H1 (cell line): ENCODE data around the gene CCDC117. TPM values are rescaled to one million over a fixed set of nuclear protein-coding genes. Genes with fewer than 3 reads are reported as not detected.

Experiments
- CTCF ChIA-PET: fragments of 300-600 bp; sonication (Branson Sonifier 250); formaldehyde crosslinking; loops from one replicate; lab custom pipeline; 2021; ENCODE audit not compliant: partially characterized antibody; lab: Charles Lee
- POLR2A ChIA-PET: fragments of 300-600 bp; sonication (Branson Sonifier 250); formaldehyde crosslinking; loops from one replicate; lab custom pipeline; 2021; ENCODE audit warnings: inconsistent platforms; ENCODE audit not compliant: partially characterized antibody; lab: Charles Lee
- DNase-seq, 2 experiments: peaks; one replicate each; pipeline versions ENCODE4 v3.0.0 to v3.0.0-alpha.2; 2010 to 2022; ENCODE audit warnings: low spot score in 2 of 2, low read depth in 1 of 2, mixed read lengths in 1 of 2
- FAIRE-seq: peaks from 2 replicates; lab custom pipeline; 2011; peaks lifted over from hg19 to GRCh38; lab: Jason Lieb, UNC
- H2AFZ ChIP-seq: 2 replicates; pipeline ENCODE4 v1.8.1; 2012; ENCODE audit warnings: low read length, inconsistent platforms
- H2AK5ac ChIP-seq: 2 replicates; pipeline ENCODE4 v1.6.1; 2013; ENCODE audit warnings: low read depth, low read length
- H2BK120ac ChIP-seq: replicated peaks from 2 replicates; pipeline ENCODE3; 2013; ENCODE audit warnings: low read depth, low read length, inconsistent platforms
- H2BK12ac ChIP-seq: 2 replicates; pipeline ENCODE4 v1.6.1; 2013; ENCODE audit warnings: low read depth, low read length
- H2BK15ac ChIP-seq: 2 replicates; pipeline ENCODE4 v1.6.1; 2013; ENCODE audit warnings: low read length
- H2BK20ac ChIP-seq: 2 replicates; pipeline ENCODE4 v1.6.1; 2013; ENCODE audit warnings: low read length
- H2BK5ac ChIP-seq: 2 replicates; pipeline ENCODE4 v1.6.1; 2013; ENCODE audit warnings: low read depth, low read length
- H3K14ac ChIP-seq: 2 replicates; pipeline ENCODE4 v1.6.1; 2013; ENCODE audit warnings: inconsistent platforms; ENCODE audit not compliant: insufficient read length
- H3K18ac ChIP-seq: 2 replicates; pipeline ENCODE4 v1.6.1; 2013; ENCODE audit warnings: low read length; ENCODE audit errors: extremely low read depth
- H3K23ac ChIP-seq: 2 replicates; pipeline ENCODE4 v1.6.1; 2013; ENCODE audit warnings: inconsistent platforms; ENCODE audit not compliant: insufficient read length
- H3K23me2 ChIP-seq: 2 replicates; pipeline ENCODE4 v1.6.1; 2013; ENCODE audit warnings: low read depth, low read length
- H3K27ac ChIP-seq: 2 replicates; pipeline ENCODE4 v1.6.1; 2011; ENCODE audit warnings: low read depth, low read length, inconsistent platforms
- H3K27me3 ChIP-seq, 4 experiments: replicated peaks in 1 of 4; 1 replicate in 1 of 4; 2 replicates in 3 of 4; pipeline versions ENCODE4 v1.6.1 to v1.8.1; 2011 to 2013; ENCODE audit warnings: low read length in 3 of 4, mild to moderate bottlenecking in 3 of 4, inconsistent platforms in 2 of 4, mixed read lengths in 2 of 4, moderate library complexity in 1 of 4; ENCODE audit not compliant: control insufficient read depth in 3 of 4, insufficient read depth in 3 of 4; ENCODE audit errors: extremely low read depth in 1 of 4
- H3K36me3 ChIP-seq, 4 experiments: 2 replicates each; pipeline versions ENCODE4 v1.6.1 to v1.8.1; 2011 to 2013; ENCODE audit warnings: mild to moderate bottlenecking in 4 of 4, low read length in 3 of 4, moderate library complexity in 2 of 4, control low read depth in 1 of 4, inconsistent platforms in 1 of 4; ENCODE audit not compliant: insufficient read depth in 4 of 4, control insufficient read depth in 2 of 4
- H3K4ac ChIP-seq: replicated peaks from 2 replicates; pipeline ENCODE3; 2013; ENCODE audit warnings: low read length, low read depth, mixed read lengths, inconsistent platforms; ENCODE audit not compliant: insufficient read length
- H3K4me1 ChIP-seq, 4 experiments: replicated peaks in 1 of 4; 1 replicate in 1 of 4; 2 replicates in 3 of 4; pipeline versions ENCODE4 v1.6.1 to v1.8.1; 2011 to 2013; ENCODE audit warnings: low read length in 3 of 4, inconsistent platforms in 2 of 4, mixed read lengths in 1 of 4; ENCODE audit not compliant: insufficient read depth in 4 of 4, control insufficient read depth in 3 of 4
- H3K4me2 ChIP-seq, 2 experiments: 2 replicates each; pipeline versions ENCODE4 v1.6.1 to v1.8.1; 2011 to 2013; ENCODE audit warnings: low read depth in 2 of 2, low read length in 2 of 2, control low read depth in 1 of 2, inconsistent platforms in 1 of 2, mild to moderate bottlenecking in 1 of 2; ENCODE audit not compliant: insufficient read depth in 1 of 2
- H3K4me3 ChIP-seq, 4 experiments: fragments of 200-600, 300-600 bp in 1 of 4; sonication (generic), shearing (Covaris generic), sonication (Bioruptor Twin) in 1 of 4; 2 replicates each; pipeline versions ENCODE4 v1.5.1 to v1.8.1; 2011 to 2016; ENCODE audit warnings: low read length in 4 of 4, low read depth in 3 of 4, control low read depth in 2 of 4, inconsistent platforms in 2 of 4, mild to moderate bottlenecking in 2 of 4, mixed read lengths in 1 of 4, moderate library complexity in 1 of 4; ENCODE audit not compliant: insufficient read depth in 2 of 4; ENCODE audit errors: extremely low read depth in 1 of 4
- H3K56ac ChIP-seq: replicated peaks from 2 replicates; pipeline ENCODE3; 2013; ENCODE audit warnings: low read depth, mild to moderate bottlenecking, mixed read lengths, low read length, inconsistent platforms; ENCODE audit not compliant: insufficient read length
- H3K79me1 ChIP-seq: 2 replicates; pipeline ENCODE4 v1.6.1; 2013; ENCODE audit warnings: low read depth, low read length, control low read depth
- H3K79me2 ChIP-seq, 2 experiments: 2 replicates each; pipeline versions ENCODE4 v1.6.1 to v1.8.1; 2012 to 2013; ENCODE audit warnings: low read length in 2 of 2, mild to moderate bottlenecking in 2 of 2, inconsistent platforms in 1 of 2; ENCODE audit not compliant: insufficient read depth in 2 of 2, control insufficient read depth in 1 of 2
- H3K9ac ChIP-seq, 4 experiments: replicated peaks in 1 of 4; 1 replicate in 1 of 4; 2 replicates in 3 of 4; pipeline versions ENCODE4 v1.6.1 to v1.8.1; 2011 to 2013; ENCODE audit warnings: low read depth in 3 of 4, low read length in 3 of 4, control low read depth in 2 of 4, mild to moderate bottlenecking in 2 of 4, moderate library complexity in 2 of 4, inconsistent platforms in 1 of 4; ENCODE audit errors: extremely low read depth in 1 of 4
- H3K9me3 ChIP-seq, 2 experiments: 2 replicates each; pipeline versions ENCODE4 v1.6.1 to v1.8.1; 2012 to 2013; ENCODE audit warnings: mild to moderate bottlenecking in 2 of 2, moderate library complexity in 2 of 2, control low read depth in 1 of 2, inconsistent platforms in 1 of 2, low read depth in 1 of 2, low read length in 1 of 2, mixed read lengths in 1 of 2; ENCODE audit not compliant: insufficient read depth in 2 of 2
- H4K20me1 ChIP-seq, 2 experiments: replicated peaks in 1 of 2; 2 replicates each; pipeline versions ENCODE3 to v1.8.1; 2011 to 2013; ENCODE audit warnings: inconsistent platforms in 2 of 2, low read length in 2 of 2, mild to moderate bottlenecking in 1 of 2; ENCODE audit not compliant: insufficient read depth in 2 of 2, control insufficient read depth in 1 of 2
- H4K5ac ChIP-seq: 2 replicates; pipeline ENCODE4 v1.6.1; 2013; ENCODE audit warnings: low read length, low read depth, mixed read lengths, inconsistent platforms; ENCODE audit not compliant: insufficient read length
- H4K8ac ChIP-seq: 2 replicates; pipeline ENCODE4 v1.8.0; 2013; ENCODE audit warnings: mild to moderate bottlenecking, moderate library complexity, low read length, inconsistent platforms; ENCODE audit not compliant: insufficient read depth; ENCODE audit errors: extremely low read depth
- H4K91ac ChIP-seq: replicated peaks from 2 replicates; pipeline ENCODE3; 2013; ENCODE audit warnings: low read length, mixed read lengths, inconsistent platforms; ENCODE audit not compliant: insufficient read length
- MAFK ChIP-seq: IDR thresholded peaks from 2 replicates; pipeline ENCODE4 v1.6.1; 2012; ENCODE audit warnings: low read depth, mild to moderate bottlenecking, improper control_type of control experiment, low read length
- WGBS, 2 experiments: shearing (Covaris generic) in 1 of 2; methylation state at CpG; one replicate each; pipeline versions ENCODE4 v1.1.6 to v1.1.7; 2013 to 2015; ENCODE audit warnings: low lambda C conversion rate in 2 of 2, mixed read lengths in 2 of 2, inconsistent platforms in 1 of 2, low coverage in 1 of 2, missing lambda C conversion rate in 1 of 2; ENCODE audit not compliant: insufficient replicate concordance in 2 of 2, insufficient coverage in 1 of 2, insufficient read length in 1 of 2; ENCODE audit errors: extremely low coverage in 1 of 2, missing lambda C conversion rate in 1 of 2; 5-methylcytosine and 5-hydroxymethylcytosine counted together
- polyA plus RNA-seq, 7 experiments: library from polyadenylated mRNA; depleted of rRNA in 3 of 7; stranded (reverse) in 5 of 7; unstranded in 2 of 7; fragments of >200 nt in 5 of 7; fragments of 200-250 nt in 2 of 7; gene quantifications; 1 replicate in 5 of 7; 2 replicates in 1 of 7; 4 replicates in 1 of 7; pipeline versions ENCODE4 v1.2.1 to v1.2.3, GENCODE V29; 2011 to 2013; ENCODE audit warnings: missing spikeins in 2 of 7, mixed read lengths in 2 of 7
- total RNA-seq: library from RNA; stranded (reverse); fragmentation: NEBNext Ultra II Directional; extraction: Animal tissue kit (Norgen Biotek cat#: 25700); gene quantifications from 2 replicates; pipeline ENCODE4 v1.2.1, GENCODE V29; 2021

Gene CCDC117
- total and polyA plus RNA-seq, 2 of the 8 experiments (the other 6 are each of a cell fraction or from before 2014, with no cell fraction given) = 9.1 to 43.1 TPM

GRCh38 chr22:28812516-28812915 is 40.0 kb downstream of the CCDC117 start:
- Histone ChIP-seq H3K79me2 (no peaks in the 10 kb centered on the region), H4K20me1 (no peaks in the 10 kb centered on the region), H2BK15ac (no peak overlapping the region), H3K4ac (no peak overlapping the region), H3K4me3 (no peak overlapping the region), H3K27me3 (no peaks in the 10 kb centered on the region), H3K9ac (no peak overlapping the region), H2BK120ac (no peak overlapping the region), H3K14ac (no peak overlapping the region), H3K23me2 (no peaks in the 10 kb centered on the region), H3K23ac (no peak overlapping the region), H3K56ac (no peak overlapping the region), H2AK5ac (no peak overlapping the region), H2BK12ac (no peak overlapping the region), H4K91ac (no peak overlapping the region), H3K4me1 (no peaks in the 10 kb centered on the region; a peak in 1 of 7 replicates), H3K36me3 (no peaks in the 10 kb centered on the region), H3K18ac (no peak overlapping the region), H3K9me3 (no peaks in the 10 kb centered on the region), H3K27ac (no peak overlapping the region), H3K4me2 (no peak overlapping the region), H4K8ac (no peak overlapping the region), H2BK20ac (no peak overlapping the region), H4K5ac (no peak overlapping the region), H2AFZ (no peak overlapping the region), H3K79me1 (no peaks in the 10 kb centered on the region; the same call in 1 of the 2 replicates), H2BK5ac (no peak overlapping the region)
- POLR2A ChIA-PET = interaction anchor here (0.6 to 3.1 kb wide), 5 partner anchors 10 to 280 kb away, joined by 3 to 18 read pairs (median 4); partner anchors contain the start of gene XBP1
- CTCF ChIA-PET = interaction anchor here (1.5 to 1.8 kb wide), 2 partner anchors 10 to 16 kb away, joined by 3 to 9 read pairs; no protein-coding TSS in a partner anchor
- 93% methylated on average over 5 of the region's 5 CpGs; no CpG with 5 or more reads in 1 of the 2 experiments for WGBS, 2 experiments
- DNase-seq = no peak
- no peak for FAIRE-seq
- TF ChIP-seq MAFK = peak; percentile 13; the same call in 1 of the 2 replicates
